ENCODE measurements around the gene CNTN5.

CNTN5 gene

GRCh38 chr11:99154277-99154676, 133.5 kb downstream of the CNTN5 start:
- intact Hi-C loops (cut with DNase I) = no loop called here
- DNase-seq = no peak

DNA sequence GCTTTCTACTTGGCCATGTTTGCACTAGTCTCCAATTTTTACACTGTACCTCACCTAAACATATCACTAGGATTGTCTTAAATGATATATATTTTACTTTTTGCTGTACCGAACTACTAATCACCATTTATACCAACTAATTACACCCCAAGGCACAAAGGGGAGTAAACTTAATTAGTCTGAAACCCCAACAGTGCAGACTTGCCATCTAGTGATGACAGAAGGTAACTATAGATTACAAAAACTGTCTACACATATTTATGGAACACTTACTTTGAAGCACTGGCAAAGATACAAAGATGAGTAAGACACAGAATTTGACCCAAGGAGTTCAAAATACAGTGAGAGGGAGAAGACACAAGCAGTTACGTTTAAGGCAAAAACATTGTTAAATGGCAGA, 139.7 kb downstream of the CNTN5 start:
- intact Hi-C loops (cut with DNase I) = no loop called here
- DNase-seq = no peak

GRCh38 chr11:99162819-99163218, 142.1 kb downstream of the CNTN5 start:
- no peak for DNase-seq

DNA sequence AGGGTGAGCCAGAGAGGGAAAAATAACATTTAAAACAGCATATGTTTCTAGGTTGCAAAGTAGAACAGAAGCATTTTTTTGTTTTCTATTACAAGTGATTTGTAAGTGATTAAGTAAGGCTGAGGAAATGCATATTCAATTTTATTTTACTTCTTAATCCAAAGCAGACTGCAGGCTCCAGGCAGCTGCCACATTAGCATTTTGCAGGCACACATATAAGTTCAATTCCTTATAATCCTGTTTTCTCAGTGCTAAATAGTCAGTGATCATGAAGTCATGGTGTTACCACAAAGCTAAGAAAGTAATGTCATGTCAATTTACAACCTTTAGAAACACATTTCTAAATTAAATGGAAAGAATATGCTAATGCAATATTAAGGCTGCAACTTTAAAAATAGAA, 149.8 kb downstream of the CNTN5 start:
- DNase-seq = no peak
- intact Hi-C loops (cut with DNase I) = no loop called here

More at GRCh38 chr11:99162819-99163218, 142.1 kb downstream of the CNTN5 start:
- intact Hi-C loops (cut with DNase I) = no loop called here

DNA sequence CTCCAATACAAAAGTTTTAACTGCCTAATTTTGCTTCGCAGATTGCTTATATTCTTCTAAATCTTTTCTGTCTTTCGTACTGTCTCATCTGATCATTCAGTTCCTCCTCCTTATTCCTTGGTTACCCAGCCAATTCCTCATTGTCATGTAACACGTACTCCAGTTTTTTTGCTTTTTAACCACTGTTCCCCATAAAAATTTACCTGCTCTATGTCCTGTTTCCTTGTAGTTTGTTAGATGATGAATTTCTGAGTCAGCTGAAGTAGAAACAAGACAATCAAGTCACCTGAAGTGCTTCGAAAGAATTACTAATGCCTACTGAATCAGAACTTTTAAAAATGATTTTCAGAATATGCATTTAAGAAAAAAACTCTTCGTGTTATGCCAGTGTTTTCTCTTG, 150.6 kb downstream of the CNTN5 start:
- intact Hi-C loops (cut with DNase I) = no loop called here
- DNase-seq = no peak

GRCh38 chr11:99176430-99176829, 155.7 kb downstream of the CNTN5 start:
- intact Hi-C loops (cut with DNase I) = no loop called here
- no peak for DNase-seq

- intact Hi-C loops (cut with DNase I) = no loop called here
- DNase-seq = no peak
Measured at GRCh38 chr11:99177446-99177845, 156.7 kb downstream of the CNTN5 start.

DNA sequence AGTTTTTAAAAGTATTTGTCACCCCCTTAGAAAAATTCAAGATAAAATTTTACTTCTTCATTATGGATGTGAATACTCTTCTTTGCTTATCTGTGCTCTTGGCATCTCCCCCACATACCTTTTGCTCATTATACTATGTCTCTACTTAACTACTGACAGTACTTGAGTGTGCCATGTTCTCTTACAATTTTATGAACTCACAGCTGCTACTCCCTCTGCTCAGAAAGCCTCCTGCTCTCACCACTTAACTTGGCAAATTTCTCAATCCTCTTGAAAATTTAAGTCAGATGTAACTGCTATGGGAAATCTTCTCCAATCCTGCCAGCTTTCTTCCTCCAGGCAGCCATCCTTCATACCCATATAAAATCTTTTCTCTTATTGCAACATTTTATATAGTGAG, 163.4 kb downstream of the CNTN5 start:
- intact Hi-C loops (cut with DNase I) = no loop called here
- DNase-seq = no peak

DNA sequence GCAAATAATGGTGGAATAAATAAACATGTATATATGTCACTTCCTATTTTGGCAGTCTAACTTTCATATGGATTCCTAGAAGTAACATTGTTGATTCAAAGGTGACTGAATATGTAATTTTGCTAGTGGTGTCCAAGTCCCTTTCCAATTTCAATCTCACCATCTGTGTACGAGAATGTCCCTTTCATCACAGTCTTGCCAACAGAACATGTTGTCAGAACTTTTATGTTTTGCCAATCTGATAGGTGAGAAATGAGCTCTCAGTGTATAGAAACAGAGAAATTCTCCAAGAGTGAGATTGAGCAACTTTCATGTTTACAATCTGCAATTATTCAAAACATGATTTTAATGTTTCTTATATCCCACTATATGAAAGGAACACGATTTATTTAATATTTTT, 167.5 kb downstream of the CNTN5 start:
- no peak for DNase-seq
- intact Hi-C loops (cut with DNase I) = no loop called here

- no peak for DNase-seq
- intact Hi-C loops (cut with DNase I) = no loop called here
Measured at GRCh38 chr11:99192716-99193115, 172.0 kb downstream of the CNTN5 start.

GRCh38 chr11:99197477-99197876, 176.7 kb downstream of the CNTN5 start:
- intact Hi-C loops (cut with DNase I) = no loop called here
- no peak for DNase-seq

DNA sequence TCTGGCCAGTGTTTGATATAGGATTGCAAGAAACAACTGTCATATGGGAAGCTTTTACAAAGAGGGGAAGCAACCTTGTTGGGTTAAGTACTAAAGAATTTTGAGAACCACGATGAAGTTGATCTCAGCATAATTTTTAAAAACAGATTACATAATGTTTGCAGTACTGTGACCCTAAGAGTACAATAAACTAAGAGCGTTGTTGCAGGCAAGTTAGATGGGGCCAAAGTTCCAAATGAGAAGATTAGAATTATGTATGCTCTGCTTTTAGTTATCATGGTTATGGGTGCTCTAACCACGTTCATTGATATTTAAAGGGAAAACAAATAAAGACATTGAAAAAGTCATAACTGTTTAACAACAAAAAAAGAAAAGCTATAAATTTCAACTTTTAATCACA, 177.5 kb downstream of the CNTN5 start:
- no peak for DNase-seq
- intact Hi-C loops (cut with DNase I) = no loop called here

- intact Hi-C loops (cut with DNase I) = no loop called here
- DNase-seq = peak in 18 of 42 donors; percentile 5 to 50 (median 20)
Measured at GRCh38 chr11:99199341-99199740, 178.6 kb downstream of the CNTN5 start.

- intact Hi-C loops (cut with DNase I) = no loop called here
Measured at GRCh38 chr11:99200720-99201119, 180.0 kb downstream of the CNTN5 start.

DNA sequence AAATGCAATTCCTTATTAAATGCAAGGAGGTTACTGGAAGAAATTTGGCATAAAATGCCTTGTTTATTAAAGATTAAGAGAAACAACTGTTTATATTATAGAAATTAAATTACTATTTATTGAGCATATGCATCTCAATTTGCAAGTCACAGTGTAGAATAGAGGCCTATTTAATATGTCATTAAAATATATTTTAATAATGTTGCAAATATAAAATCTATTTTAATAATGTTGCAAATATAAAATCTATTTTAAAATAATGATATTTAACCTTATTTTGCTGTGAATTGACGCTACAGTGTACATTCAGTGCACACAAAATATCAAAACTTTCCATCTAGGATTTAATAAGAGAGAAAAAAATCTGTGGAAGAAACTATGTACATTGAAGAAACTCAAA, 188.1 kb downstream of the CNTN5 start:
- intact Hi-C loops (cut with DNase I) = no loop called here
- DNase-seq = no peak

More at GRCh38 chr11:99200720-99201119, 180.0 kb downstream of the CNTN5 start:
- no peak for DNase-seq

GRCh38 chr11:99229544-99229943, 208.8 kb downstream of the CNTN5 start:
- DNase-seq = no peak
- intact Hi-C loops (cut with DNase I) = no loop called here

GRCh38 chr11:99234534-99234933, 213.8 kb downstream of the CNTN5 start:
- no peak for DNase-seq
- intact Hi-C loops (cut with DNase I) = no loop called here

DNA sequence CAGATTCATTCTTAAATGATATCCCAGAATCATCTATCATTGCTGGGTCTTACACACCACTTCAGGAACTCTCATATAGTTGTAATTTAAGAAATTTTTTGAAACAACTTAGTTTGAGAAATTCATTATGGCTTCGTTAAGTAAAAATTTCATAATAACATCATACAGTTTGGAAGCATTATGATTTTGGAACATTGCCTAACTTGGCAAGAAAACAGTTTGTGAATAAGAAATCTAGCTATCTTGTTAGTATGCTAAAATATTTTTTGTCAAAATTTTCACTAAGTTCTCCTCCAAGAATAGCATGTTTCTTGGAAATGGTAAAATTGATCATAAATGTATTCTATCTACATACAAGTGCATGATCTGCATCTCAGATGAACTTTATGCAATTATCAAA, 217.7 kb downstream of the CNTN5 start:
- no peak for DNase-seq
- intact Hi-C loops (cut with DNase I) = no loop called here

GRCh38 chr11:99240192-99241030, 219.7 kb downstream of the CNTN5 start:
- DNase-seq = no peak
- intact Hi-C loops (cut with DNase I) = no loop called here

DNA sequence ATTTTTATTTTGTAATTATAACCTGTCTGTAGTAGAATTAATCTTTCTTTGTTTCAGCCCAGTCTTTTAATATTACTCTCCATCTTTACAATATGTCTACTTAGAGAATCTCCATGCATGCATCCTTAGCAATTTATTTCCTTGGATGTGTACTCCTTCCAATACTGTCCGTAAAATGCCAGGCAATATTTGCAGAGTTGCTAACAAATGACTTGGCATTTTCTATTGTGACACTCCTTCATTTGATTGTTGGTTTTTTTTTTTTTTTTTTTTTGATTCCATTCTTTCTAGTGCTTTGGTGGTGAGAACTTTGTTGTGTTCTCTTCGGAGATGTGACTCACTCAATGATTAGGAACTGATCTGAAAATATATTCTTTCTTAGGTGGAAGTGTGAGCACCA, 220.3 kb downstream of the CNTN5 start:
- intact Hi-C loops (cut with DNase I) = no loop called here
- no peak for DNase-seq

- DNase-seq = no peak
- intact Hi-C loops (cut with DNase I) = no loop called here
Measured at GRCh38 chr11:99244613-99245012, 223.9 kb downstream of the CNTN5 start.

All from head of caudate nucleus (tissue), 42 donors.